GM19452 (cell line): ENCODE data around the gene FER.
"Not testable (repeated sequence)": the region's sequence is repeated elsewhere in the genome, so short reads cannot be mapped to it uniquely, and the experiment has no call there.

ENCODE experiments used
- ATAC-seq: cut with Tn5 transposase; IDR thresholded peaks from one replicate; pipeline ENCODE4 v1.9.1; 2021; ENCODE audit not compliant: unreplicated experiment

Gene FER

DNA sequence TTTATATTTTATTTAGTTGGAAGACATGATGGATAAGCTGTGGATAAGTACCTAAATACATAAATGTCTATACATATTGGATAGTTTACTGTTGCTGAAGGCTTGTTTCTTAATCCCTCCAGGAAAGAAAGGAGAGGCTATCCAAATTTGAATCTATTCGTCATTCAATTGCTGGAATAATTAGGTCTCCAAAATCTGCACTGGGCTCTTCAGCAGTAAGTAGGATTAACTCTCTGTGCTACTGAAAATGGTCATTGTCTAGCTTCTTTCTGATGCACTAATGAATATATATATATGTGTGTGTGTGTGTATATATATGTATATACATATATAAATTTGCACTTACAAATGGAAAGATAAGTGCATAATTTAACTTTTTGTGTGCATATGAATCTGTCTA is 198.3 kb downstream of the FER start:
- no peak for ATAC-seq

DNA sequence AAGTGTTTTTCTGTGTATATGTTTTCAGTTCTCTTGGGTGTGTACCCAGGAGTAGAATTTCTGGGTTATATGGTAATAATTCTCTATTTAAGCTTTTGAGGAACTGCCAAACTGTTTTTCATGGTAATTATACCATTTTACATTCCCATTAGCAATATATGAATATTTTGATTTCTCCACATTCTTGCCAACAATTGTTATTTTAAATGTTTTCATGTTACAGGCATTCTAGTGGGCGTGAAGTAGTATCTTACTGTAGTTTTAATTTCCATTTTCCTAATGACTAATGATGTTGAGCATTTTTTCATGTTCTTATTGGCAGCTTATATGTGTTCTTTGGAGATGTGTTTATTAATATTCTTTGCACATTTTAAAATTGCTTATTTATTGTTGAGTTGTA is 199.5 kb downstream of the FER start:
- ATAC-seq, result no peak

DNA sequence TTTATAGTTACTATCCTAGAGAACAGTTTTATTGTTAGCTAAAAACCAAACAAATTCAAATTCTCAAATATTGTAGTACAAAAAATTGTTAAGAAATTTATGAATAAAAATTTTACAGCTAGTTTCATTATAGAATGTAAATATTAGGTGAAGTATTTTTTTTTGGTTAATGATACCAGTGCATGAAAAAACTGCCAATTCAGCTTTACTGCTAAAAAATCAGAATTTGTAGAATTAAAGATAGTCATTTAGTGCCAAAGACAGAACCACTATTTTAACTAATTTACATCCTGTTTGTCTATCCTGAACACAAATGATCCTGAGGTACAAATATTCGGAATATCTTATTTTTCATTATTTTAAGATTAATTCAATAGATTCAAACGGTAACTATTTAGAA is 202.6 kb downstream of the FER start:
- no peak for ATAC-seq

DNA sequence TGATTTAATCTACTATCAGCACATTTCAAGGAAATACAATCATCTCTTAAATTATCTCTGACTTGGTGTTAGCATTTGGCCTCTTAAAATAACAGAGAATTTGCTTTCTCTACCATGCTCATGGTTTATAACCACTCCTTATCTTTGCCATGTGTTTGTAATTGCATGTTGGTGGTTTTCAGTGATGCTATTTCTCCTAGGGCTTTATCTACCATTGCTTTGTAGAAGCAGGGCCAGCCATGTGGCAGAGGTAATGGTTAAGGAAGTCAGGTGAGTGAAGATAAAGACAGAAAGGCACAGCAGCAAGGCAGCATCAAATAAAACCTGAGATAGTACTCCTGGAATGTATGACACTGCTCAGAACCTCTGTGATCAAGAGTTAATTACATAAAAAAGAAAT is 206.2 kb downstream of the FER start:
- ATAC-seq, result no peak

DNA sequence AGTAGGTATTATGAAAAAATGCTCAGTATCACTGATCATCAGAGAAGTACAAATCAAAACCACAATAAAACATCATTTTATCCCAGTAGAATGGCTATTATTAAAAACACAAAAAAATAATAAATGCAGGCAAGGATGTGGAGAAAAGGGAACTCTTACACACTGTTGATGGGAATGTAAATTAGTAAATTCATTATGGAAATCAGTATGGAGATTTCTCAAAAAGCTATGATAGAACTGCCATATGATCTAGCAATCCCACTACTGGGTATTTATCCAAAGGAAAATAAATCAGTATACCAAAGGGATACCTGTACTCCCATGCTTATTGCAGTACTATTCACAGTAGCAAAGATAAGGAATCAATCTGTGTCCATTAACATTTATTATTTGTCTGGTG is 209.6 kb downstream of the FER start:
- ATAC-seq, result no peak

DNA sequence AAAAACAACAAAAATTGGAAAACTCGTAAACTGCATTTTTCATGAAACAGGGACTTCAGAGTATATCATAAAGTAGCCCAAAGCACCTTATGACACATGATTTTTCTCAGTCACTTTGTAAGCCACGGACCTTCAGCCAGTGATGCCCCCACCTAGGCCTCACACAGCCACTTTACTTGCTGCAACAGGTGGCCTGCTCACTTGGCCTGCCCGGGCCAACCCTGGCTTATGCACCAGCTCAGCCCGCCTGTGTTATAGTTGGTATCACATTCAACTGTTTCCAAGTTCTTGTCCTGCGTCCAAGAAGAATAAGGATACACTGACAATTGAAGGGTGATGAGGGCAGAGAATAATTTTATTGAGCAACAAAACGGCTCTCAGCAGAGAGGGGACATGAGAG is 219.2 kb downstream of the FER start:
- ATAC-seq, result no peak

DNA sequence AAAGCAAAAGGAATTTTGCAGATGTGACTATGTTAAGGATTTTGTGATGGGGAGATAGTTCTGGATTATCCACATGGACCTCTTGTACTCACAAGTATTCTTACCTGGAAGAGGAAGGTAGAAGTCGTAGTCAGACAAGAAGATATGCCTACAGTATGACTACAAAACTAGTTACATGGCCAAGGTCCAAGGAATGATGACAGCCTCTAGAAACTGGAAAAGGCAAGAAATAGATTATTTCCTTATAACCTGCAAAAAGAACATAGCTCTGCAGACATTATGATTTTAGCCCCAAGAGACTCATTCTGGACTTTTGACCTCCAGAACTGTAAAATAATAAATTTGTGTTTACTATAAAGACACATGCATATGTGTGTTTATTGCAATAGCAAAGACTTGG is 226.9 kb downstream of the FER start:
- no peak for ATAC-seq

DNA sequence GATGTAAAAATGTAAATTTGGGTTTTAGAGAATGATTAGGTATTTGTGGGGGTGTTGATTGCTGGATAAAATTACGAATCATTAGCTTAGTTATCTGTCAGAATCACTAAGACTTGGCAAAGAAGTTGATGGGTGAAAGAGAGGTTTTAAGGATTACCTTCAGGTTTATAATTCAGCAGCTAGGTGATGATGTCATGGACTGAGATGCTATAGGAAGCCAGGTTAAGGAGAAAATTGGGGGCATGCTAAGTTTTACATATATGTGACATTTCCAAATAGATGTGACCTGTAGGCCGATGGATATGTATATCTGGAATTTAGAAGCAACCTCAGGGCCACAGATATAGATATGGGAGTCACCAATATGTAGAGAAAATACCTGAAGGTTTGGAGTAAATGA is 228.0 kb downstream of the FER start:
- no peak for ATAC-seq

DNA sequence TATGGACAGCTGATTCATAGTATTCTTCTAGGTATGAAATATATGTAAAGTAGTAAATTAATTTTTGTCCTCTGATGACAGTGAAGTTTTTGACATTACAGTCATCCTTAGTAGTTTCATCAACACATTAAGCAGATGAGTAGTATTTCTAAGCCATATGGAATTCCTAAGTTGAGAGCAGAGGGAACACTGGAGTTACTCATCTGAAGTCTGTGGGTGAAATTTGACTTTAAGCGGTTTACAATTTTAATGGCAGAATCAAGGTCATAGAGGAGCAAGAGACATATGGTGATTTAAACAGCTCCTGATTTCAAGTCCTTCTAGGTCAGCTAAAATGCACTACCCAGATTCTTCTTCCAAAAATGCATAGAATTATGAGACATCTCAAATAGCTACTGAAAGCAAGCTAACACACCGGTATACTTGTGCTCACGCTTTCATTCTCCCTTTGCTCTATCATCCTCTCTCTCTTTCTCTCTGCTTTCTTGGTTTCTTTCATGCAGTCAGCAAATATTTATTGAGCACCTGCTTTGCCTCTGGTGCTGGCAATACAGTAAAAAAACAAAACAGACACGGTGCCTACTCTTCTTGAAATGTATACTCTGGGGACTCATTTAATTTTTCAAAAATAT is 235.9 kb downstream of the FER start:
- no peak for ATAC-seq

DNA sequence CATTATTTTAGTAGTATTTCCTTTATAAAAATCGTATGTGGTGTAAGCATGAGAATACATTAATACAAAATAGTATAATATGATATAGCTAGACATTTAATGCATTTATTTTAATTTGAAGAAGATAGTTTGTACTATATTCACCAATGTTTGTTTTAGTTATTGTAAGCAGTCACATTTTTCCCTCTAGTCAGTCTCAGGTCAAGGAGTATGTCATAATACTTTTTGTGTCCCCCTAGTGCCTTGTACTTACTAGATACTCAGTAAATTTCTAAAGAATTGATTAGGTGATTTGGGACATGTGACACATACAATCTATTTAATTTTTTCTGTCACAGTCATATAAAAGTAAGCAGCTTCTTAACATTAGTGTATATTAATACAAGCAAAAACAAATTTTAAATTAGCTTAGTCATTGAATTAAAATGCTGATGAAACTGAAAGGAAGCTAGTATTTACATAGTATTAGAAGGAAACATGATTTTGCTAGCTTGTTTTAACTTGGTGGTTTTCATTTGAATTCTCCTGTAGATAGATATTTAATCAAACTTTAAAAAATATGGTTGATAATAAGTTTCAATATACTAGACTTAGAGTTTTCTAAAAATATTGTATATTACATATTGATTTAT is 242.2 kb downstream of the FER start:
- ATAC-seq, result no peak

DNA sequence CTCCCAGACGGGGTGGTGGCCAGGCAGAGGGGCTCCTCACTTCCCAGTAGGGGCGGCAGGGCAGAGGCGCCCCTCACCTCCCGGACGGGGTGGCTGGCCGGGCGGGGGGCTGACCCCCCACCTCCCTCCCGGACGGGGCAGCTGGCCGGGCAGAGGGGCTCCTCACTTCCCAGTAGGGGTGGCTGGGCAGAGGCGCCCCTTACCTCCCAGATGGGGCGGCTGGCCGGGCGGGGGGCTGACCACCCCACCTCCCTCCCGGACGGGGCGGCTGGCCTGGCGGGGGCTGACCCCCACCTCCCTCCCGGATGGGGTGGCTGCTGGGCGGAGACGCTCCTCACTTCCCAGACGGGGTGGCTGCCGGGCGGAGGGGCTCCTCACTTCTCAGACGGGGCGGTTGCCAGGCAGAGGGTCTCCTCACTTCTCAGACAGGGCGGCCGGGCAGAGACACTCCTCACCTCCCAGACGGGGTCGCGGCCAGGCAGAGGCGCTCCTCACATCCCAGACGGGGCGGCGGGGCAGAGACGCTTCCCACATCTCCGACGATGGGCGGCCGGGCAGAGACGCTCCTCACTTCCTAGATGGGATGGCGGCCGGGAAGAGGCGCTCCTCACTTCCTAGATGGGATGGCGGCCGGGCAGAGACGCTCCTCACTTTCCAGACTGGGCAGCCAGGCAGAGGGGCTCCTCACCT is 244.8 kb downstream of the FER start:
- not testable (repeated sequence) for ATAC-seq

DNA sequence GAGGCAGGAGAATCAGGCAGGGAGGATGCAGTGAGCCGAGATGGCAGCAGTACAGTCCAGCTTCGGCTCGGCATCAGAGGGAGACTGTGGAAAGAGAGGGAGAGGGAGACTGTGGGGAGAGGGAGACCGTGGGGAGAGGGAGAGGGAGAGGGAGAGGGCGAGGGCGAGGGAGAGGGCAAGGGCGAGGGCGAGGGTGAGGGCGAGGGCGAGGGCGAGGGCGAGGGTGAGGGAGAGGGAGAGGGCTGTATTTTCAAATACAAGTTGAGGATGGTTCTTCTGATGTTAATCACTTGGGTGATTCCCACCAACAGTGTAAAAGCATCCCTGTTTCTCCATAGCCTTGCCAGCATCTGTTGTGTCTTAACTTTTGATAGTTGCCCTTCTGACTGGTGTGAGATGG is 245.7 kb downstream of the FER start:
- ATAC-seq, result not testable (repeated sequence)

DNA sequence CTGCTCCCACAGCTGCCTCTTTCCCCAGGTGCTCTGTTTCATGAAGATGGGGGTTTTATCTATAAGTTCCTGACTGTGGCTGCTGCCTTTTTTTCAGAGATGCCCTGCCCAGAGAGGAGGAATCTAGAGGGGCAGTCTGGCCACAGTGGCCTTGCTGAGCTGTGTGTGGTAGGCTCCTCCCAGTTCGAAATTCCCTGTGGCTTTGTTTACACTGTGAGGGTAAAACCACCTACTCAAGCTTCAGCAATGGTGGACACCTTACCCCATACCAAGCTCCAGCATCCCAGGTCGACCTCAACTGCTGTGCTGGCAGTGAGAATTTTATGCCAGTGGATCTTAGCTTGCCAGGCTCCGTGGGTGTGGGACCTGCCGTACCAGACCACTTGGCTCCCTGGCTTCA is 250.0 kb downstream of the FER start:
- no peak for ATAC-seq

DNA sequence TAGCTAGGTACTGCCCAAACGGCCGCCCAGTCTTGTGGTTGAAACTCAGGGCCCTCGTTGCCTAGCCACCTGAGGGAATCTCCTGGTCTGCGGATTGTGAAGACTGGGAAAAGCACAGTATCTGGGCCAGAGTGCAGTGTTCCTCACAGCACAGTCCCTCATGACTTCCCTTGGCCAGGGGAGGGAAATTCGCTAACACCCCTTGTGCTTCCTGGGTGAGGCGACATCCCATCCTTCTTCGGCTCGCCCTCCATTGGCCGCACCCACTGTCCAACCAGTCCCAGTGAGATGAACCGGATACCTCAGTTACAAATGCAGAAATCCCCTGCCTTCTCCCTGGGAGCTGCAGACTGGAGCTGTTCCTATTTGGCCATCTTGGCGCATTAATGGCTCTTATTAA is 250.5 kb downstream of the FER start:
- ATAC-seq, result no peak

DNA sequence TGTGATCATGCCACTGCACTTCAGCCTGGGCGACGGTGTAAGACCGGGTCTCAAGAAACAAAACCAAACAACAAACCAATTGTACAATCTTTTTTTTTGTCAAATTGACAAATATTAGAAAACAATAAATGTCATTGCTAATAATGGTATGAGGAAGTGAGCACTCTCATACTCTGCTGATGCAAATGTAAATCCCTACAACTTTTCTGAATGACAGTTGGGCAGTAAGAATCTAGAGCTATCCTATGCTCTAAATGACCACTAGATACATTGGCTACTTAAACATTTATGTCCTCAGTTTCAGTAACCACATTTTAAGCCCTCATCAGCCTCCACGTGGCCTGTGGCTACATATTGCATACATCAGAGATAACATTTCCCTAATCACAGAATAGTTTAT is 256.2 kb downstream of the FER start:
- ATAC-seq, result no peak

DNA sequence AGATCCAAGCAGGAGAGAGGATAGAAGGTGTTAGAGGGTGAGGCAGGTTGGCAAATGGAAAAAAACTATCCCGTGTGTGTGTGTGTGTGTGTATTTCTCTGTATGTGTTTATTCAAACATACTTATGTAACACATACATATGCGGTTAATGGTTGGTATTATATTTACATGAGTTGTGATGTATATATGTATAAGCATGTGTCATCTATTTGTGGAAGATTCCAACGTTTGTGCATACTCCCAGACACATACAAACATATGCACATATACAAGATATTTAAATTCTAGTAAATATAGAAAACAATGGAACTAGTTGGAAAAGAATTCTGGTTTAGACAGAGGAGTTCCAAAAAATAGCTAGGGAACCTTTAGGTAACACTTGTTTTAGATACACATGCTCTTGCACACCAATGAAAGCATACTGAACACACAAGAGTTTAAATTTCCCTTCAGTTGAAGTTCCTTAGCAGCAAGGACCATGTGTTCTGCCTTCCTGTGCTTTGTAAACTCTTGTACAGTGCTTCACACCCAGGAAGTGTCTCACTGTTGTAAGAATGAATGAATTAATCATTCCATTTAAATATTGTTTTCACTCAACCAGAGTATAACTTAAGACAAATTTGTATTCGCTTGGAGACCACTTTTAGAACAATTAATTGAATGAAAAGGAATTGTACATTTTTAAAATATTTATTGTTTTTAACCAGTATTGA is 257.8 kb downstream of the FER start:
- ATAC-seq, result no peak

DNA sequence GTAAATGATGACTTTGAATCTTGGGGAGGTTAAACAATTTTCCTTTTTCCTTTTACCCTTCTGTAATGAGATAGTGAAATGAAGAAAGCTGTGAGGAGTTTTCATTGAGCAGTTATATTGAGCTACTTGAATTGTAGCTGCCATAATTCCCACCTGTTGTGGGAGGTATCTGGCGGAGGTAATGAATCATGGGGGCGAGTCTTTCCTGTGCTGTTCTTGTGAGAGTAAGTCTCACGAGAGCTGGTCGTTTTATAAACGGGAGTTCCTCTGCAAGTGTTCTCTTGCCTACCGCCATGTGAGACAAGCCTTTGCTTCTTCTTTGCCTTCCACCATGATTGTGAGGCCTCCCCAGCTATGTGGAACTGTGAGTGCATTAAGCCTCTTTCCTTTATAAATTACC is 258.4 kb downstream of the FER start:
- ATAC-seq, result no peak

DNA sequence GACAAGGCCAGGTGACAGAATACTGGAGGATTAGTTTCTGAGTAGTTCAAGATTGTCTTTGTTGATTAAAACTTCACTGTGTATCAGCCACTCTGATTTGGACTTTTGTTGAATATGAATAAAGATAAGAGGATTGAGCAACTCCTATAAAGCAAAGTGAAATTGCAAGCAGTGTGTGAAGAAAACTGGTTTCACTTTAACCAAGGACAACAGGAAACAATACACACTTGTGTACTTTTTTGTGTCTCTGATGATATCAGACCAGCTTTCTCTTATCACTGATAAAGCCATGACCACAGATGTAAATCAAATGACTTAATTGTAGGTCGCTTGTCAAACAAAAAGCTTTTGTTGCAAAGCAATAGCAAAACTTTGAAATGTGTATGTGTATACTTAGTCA is 268.6 kb downstream of the FER start:
- no peak for ATAC-seq

DNA sequence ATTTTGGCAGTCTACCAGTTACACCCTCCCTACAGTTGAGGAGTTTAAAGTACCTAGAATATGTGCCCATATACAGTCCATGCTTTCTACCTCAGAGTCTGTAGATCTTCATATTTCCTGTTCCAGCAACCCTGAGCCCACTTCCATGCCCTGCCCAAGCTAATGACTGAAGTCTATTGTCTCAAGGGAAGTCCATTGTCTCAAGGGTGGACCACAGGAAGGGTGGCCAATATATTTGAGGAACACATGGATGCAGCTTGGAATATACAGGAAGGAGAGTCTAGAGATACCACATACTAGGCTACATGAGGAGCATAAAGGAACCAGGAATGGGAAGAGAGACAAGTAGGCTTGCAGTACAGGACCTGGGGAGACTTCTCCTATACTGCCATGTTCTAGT is 274.4 kb downstream of the FER start:
- ATAC-seq, result no peak

DNA sequence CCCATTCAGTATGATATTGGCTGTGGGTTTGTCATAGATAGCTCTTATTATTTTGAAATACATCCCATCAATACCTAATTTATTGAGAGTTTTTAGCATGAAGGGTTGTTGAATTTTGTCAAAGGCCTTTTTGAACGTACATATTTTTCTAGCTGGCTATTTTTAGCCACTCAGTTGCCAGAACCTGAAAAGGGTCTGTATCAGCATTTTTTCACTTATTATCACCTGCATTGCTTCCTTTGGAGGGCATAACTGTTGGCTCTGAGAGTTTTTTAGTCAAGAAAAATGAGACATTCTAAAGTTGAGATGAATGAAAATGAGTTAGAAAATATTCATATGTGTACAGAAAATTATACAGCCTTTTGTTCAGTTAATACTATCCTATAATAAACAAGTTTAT is 278.0 kb downstream of the FER start:
- not testable (repeated sequence) for ATAC-seq

DNA sequence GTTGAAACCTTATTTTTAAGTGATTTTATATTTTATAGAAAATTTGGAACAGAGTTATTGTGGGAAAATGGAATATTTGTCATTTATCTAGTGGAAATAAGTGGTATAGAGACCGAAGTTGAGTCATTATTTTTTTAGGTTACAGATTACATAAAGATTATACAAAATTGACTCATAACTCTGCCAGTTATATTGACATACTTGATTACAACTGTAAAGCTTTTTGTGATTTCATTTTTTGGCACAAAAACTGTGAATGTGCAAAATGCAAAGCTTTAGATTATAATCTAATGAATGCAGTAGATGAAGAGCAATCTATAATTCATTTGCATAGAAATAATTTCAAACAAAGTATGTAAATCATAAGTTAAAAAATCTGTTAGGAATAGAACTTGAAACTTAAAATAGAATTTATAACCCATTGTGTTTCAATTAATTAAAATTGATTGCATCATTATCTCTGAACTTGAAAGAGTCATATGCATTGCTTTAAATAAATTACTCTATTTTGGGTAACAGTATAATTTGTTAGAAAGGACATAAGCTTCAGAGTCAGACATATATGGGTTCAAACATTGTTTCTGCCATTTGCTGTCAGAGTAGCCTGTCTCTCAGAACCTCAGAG is 280.4 kb downstream of the FER start:
- ATAC-seq, result no peak
